DMS53 treated with DMSO at 0.1 percent for 48 hours (cell line): ENCODE measurements around the gene KHDC3L.

Source experiments
- DNase-seq: peaks from one replicate; lab custom pipeline; 2025; ENCODE audit not compliant: unreplicated experiment; lab: John Stamatoyannopoulos, UW

Gene KHDC3L, protein sequence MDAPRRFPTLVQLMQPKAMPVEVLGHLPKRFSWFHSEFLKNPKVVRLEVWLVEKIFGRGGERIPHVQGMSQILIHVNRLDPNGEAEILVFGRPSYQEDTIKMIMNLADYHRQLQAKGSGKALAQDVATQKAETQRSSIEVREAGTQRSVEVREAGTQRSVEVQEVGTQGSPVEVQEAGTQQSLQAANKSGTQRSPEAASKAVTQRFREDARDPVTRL

DNA sequence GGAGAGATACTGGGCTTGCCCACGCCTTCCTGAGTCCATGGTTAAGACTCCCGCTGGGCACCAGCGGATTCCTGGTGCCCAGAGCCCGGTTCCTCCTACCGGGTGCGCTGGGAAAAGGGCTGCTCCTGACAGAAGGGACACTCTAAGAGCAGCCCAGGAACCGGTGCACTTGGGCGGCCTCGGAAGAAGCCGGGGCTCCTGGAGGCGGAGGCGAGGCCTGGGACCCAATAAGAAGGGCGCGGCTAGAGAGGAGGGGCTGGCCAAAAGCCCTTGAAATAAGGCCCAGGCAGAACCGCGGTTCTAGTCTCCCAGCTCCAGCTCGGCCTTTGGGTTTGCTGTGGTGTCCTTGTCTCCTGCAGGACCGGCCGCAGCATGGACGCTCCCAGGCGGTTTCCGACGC, at the start of gene KHDC3L:
TSS of gene KHDC3L (plus strand) at position 301 of the 400 bp plus-strand sequence. CDS start at position 373, 72 bp downstream.
- DNase-seq, result no peak

DNA sequence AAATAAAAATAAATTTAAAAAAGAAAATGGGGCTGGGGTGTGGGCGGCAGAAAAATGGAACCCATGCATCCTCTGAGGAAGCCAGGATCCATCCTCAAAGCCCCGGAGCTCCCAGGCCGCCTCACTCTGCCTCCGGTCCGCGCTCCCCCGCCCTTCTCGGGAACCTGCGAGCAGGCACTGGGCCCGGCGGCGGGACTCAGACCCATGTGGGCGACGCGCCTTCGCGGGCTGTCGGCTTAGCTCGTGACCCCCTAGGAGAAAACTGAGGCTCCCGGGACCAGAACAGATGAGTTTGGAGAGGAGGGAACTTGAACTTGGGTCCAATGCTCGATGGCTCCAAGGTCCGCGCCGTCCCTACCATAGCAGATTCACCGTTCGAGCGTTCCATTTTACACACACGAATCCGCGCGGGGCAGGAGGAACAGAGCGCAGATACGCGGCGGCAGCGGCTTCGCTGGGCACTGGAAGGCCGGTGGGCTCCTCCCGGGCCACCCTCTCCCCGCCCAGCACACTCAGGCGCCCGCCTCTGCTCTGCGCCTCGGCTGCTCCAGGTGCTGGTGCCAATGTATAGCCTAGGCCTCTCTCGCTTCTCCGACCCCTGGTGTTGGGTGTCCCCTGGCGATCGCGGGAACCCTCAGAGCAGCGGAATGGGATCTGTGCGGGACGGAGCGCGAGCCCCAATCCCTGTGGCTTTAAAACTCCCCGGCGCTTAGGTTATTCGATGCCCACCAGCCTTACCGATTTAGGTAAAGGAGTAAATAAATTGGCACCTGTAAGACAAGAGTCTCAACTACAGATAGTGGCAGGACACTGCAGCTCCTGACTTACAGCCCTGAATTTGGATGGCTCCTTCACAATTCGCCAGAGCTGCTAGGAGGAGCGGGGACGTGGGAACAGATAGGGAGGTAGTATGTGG, 47.6 kb upstream of the KHDC3L start:
- no peak for DNase-seq

DNA sequence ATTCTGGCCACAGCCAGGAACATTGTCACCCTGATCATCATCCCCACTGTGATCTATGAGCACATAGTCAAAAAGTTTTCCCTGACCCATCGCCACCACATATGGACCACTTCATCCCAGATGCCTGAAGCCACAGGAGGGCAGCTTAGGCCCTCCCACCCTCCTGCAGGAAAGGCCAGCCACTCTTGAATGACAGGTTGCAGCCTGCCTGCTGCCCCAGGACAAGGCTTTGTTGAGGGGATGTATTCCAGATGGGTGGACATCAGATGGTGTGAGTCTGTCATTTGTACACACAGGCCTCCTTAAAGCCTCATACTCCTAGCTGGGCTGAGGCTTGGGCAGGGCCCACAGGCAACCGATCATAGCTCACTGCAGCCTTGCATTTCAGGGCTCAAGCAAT, 39.1 kb upstream of the KHDC3L start:
- no peak for DNase-seq

DNA sequence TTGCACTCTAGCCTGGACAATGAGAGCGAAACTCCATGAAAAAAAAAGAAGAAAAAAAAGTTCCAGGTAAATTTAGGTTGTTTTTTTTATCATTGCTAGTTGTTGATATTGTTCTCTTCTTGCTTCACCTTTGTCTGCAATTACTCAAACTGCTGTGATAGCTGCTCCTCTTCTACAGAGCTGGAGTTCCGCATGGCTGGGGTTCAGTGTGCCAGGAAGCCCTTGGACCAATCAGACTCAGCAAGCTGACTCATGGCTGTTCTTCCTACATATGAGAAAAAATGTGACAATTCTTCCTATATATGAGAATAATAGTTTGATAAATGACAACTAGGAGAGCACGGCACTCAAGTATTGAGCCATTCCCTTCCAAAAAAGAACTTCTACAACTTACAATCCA, 36.8 kb upstream of the KHDC3L start:
- DNase-seq, result no peak

DNA sequence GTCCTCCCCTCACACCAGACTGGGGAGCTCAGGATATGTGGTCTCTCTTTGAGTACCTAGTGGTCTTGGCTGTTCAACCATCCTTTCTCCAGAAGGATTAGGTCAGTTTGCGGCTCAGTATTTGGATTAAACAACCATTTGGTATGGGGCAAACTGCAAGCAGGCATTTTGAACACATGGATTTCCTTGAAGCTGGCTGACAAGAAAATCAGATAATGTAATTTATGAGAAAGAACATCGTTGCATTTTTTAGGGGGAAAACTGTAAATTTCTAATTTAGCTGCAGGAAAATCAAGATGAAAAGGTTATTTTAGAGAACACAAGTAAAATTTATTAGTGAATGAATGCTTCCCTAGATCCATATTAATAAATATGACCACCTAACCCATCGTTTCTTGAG, 33.7 kb upstream of the KHDC3L start:
- no peak for DNase-seq

DNA sequence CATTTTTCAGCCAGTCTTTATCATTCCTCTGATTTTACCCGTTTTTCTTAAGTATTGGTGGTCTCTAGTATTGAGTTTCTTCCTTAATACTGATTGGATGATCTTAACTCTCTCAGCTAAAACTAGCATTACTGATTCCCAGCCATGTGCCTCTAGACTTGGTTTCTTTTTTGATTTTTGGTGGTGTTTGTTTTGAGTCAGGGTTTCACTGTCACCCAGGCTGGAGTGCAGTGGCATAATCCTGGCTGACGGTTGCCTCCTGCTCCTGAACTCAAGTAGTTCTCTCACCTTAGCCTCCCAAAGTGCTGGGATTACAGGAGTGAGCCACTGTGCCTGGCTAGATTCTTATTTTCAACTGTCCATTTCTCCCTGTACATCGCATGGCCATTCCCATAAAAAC, 33.3 kb upstream of the KHDC3L start:
- DNase-seq, result no peak

DNA sequence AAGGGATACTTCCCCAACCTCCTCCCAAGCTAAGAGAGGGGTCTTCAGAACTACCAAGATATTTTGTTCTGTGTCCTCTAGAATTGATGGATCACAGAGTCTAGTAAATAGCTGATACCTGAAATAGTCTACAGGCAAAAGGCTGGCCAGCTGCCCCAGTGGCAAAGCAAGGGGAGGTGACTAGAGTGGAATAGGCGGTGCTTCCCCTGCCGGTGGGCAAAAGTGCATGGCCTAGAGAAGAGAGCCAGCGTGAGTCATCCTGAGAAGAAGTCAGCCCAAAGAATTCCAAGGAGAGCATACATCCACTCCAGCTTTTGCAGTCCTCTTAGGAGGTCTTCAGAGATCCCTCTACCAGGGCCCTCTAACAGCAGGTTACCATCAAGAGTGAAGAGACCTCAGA, 23.1 kb upstream of the KHDC3L start:
- no peak for DNase-seq

DNA sequence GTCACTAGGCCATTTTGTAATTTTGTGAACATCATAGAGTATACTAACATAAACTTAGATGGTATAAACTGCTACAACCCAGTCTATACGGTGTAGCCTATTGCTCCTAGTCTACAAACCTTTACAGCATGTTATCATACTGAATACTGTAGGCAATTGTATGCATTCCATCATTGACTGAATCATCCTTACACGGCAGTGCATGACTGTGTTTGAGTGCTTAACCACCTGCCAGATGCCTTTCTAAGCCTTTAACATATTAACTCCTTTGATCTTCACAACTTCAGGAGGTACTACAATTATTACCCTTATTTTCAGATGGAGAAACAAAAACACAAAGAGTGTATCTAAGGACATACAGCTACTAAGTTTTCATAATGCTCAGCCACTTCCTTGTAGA, 22.4 kb upstream of the KHDC3L start:
- peak; percentile 63 for DNase-seq

DNA sequence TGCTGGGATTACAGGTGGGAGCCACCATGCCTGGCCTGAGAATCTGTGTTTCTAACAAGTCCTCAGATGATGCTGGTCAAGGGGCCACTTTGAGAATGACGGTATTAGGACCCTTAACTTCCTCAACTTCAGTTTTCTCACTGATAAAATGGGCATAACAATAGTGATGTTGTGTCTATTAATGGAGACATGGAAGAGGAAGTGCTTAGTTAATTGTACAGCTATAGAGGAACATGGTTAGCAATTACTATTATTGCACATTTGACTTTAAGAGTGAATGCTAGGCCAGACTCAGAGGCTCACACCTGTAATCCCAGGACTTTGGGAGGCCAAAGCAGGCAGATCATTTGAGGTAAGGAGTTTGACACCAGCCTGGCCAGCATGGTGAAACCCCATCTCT, 21.1 kb upstream of the KHDC3L start:
- no peak for DNase-seq

DNA sequence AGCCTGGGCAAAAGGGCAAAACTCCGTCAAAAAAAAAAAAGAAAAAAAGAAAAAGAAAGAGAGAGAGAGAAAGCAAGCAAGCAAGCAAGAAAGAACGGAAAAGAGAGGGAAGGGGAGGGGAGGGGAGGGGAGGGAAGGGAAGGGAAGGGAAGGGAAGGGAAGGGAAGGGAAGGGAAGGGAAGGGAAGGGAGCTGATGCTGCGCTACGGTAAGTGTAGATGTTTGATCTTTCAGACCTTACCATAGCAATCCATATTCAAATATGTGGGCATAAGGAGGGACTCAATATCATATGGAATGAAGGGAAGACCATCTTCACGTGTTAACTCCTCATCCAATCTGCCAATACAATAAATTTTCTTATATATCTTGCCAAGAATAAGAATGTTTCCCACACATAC, 20.3 kb upstream of the KHDC3L start:
- no peak for DNase-seq

DNA sequence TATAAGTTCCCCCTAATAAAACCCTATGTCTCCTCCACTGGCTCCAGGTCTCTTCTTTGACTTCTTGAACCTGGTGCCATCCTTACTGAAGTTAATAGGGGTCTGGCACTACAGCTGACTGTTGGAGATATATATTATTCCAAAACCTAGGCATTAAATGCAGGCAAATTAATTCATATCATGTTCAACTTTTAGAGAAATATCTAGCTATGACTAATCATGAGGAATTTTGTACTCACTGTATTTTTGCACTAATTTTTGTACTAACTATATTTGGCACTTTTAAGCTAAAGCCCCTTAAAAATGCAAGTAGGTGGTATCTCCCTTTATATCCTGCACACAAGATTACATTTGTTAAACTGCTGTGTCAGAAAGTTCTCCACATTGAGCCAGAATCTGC, 19.3 kb upstream of the KHDC3L start:
- DNase-seq, result no peak

DNA sequence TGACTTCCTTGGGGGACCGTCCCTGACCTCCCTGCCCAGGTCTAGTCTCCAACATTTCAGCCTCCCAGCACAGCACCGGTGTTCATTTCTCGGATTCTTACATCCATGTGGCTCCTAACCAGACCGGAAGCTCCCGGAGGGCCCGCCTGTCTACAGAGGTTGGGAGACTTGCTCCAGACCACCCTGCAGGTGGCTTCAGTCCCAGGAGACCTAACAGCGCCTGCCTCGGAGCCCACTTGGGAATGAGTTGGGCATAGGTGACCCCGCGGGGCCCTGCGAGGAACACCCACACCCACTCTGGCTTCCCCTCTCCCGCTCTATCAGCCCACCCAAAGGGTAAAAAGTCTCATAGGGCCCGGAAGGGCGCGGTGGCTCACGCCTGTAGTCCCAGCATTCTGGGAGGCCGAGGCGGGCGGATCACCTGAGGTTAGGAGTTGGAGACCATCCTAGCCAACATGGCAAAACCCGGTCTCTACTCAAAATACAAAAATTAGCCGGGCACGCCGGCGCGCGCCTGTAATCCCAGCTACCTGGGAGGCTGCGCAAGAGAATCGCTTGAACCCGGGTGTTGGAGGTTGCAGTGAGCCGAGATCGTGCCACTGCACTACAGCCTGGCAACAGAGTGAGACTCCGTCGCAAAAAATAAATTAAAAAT, 13.8 kb upstream of the KHDC3L start:
- DNase-seq, result no peak

DNA sequence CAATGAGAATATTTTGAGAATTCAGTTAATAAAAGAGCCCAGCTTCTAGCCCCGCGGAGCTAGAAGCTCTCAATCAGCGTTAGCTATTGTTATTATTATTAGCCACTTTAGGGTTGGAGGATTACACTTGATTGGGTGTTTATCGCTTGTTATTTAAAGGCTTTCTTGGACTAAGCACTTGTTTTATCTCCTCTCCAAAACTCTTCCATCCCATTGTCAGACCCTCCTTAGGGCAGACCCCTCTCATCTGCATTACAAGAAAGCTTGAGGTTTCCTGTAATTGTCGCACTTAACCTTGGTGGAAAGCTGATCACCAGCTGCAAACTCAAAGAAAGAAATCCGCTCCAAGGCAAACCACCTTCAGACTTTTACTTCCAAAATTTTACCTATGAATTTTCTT, 13.1 kb upstream of the KHDC3L start:
- no peak for DNase-seq

DNA sequence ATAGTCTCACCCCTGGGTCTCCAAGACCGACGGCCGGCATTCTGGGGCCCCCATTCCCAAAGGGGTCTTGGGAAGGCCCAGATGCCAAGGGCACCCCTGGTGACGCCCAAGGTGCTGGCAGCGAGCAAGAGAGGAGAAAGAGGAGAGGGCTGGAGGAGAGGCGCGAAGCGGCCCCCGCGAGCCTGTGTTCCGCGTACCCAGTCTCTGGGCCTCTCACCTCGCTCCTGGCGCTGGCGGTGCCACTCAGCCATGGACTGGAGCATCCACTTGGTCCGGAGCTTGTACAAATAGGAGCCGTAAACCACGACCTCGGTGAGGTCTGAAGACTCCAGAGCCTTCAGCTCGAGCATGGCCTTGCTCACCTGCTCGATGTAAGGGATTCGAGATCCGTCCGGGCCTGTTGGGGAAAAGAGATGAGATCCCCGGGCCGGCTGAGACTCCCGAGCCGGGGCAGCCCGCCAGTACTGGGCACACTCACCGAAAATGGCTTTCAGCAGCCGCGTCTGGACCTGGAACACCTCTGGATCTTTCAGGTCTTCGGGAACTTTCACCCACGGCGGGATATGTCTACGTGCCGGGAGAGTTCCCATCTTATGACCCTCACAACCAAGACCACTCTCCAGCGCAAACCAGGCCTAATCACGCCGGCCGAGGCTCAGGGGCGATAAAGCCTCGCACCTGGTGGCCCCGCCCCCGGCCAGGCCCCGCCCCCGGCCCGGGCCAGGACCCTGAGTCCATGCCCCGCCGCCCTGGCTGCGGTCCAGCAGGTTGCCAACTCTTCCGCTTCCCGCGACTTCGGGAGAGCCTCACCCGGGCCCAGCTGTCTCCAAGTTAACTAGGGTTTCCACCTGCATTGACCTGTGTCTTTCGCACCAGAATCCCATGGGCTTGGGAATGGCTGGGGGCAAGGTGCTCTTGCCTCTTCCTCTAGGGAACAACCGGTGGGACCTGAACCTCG, 8.5 kb upstream of the KHDC3L start, which contains the start of gene DPPA5:
TSS of gene DPPA5 (minus strand) at position 641 of the 958 bp plus-strand sequence. CDS start at position 590, 51 bp downstream.
- DNase-seq, result no peak

DNA sequence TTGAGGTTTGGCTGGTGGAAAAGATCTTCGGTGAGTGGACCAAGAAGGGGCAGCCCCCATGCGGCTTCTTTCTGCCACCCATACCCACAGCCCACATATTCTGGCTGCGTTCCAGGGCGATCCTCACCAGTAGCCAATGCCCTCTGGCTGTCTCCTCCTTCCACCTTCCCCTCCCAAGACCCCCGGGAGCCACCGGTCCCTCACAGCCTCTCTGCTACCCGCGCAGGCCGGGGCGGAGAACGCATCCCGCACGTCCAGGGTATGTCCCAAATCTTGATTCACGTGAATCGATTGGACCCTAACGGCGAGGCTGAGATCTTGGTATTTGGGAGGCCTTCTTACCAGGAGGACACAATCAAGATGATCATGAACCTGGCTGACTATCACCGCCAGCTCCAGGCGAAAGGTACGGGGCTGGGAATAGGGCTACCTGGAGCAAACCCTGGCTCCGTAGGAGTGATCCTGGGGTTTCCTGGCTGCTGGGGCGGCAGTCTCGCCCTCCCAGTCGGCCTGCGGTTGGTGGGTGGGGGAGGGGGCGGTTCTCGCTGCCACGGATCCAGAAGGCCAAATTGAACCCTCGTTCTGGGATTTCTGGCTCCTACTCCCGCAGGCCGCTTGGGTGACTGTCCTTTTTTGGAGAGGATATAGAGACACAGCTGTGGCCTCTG, 545 bp downstream of the KHDC3L start:
- no peak for DNase-seq

DNA sequence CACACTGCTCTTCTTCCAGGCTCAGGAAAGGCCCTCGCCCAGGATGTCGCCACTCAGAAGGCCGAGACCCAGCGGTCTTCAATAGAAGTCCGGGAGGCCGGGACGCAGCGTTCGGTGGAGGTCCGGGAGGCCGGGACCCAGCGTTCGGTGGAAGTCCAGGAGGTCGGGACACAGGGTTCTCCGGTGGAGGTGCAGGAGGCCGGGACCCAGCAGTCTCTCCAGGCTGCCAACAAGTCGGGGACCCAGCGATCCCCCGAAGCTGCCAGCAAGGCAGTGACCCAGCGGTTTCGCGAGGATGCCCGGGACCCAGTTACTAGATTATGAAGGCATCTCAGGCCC, 1.0 kb downstream of the KHDC3L start:
- no peak for DNase-seq

DNA sequence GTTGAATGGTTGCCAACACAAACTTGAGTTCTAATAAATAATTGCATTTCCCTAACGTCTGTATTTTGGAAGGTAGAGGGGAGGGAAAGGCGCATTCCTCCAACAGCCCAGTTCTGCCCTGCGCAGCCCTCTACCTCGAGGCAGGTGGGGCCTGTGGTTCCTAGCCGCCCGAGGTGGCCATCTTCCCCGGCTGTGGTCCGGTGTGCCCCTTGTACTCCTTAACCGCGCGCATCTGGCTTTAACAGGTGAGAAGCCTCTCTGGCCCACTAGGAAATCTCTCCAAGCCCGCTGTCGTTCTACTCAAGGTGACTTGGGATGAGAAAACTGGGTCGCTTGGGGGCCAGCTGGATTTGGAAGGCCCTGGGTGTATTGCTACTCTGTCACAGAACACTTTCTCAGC, 1.7 kb downstream of the KHDC3L start:
- no peak for DNase-seq

DNA sequence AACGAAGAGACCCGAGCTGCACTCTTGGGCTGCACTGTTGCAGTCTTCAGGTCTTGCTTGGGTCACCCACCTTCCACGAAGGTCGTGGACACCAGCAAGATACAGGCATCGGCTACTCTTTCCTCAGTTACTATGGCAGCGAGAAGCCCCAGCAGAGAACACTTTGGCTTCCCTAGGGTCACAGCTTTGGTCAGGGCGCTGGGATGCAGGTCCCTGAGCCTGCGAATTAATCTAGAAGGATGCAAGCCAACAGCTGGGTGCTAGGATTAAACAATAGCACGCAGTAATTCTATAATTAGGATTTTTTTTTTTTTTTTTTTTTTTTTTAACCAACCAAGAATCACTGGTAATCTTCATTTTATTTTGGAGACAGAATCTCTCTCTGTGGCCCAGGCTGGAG, 2.1 kb downstream of the KHDC3L start:
- DNase-seq, result no peak

DNA sequence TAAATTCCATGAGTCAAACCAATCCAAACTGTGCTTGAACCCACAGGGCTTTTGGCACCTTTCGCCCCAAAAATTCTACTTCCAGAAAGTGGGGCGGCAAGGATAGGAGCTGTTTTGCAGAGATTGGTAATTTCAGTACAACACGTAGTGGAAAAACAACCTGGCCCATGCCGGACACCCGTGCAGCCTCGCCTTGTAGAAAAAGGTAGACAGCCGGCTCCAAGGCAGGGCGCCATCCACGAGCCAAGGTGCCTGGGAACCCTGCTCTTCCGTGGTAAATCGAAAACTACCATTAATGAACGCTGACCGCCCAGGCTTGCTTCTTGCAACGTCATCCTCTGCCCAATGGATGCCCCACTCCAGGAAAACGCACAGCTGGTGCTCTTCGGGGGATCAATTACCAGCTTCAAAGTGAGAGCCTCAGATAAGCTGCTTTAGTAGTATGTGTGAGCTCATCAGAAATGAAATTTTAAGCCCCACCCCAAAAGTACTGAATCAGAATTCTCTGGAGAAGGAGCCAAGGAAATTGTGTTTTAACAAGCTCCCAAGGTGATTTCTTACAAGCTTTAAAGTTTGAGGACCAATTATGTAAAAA, 5.4 kb downstream of the KHDC3L start:
- DNase-seq, result no peak

DNA sequence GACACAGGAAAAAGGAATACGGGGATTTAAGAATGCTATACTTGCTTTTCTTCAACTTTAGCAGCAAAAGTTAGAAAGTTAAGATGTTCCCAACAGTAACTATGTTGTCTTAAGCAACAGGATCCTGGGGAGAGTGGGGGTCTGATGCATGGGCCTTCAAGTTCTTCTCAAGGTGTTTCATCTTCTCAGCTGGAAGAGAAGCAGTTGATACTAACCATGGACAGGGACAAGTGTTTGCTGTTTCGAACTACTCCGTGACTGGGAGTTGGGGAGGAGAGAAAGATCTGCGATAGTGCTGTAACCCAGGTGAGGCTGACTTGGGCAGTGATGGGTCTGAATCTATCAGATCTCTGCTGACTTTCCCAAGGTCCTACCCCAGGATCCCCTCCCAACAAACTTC, 6.2 kb downstream of the KHDC3L start:
- no peak for DNase-seq
